Measurements from ENCODE around the gene SEMA3F.

SEMA3F gene

GRCh38 chr3:50170689-50171088 is 15.6 kb downstream of the SEMA3F start:
- no peak for DNase-seq (ENCODE audit: low read depth)

- DNase-seq (ENCODE audit: low read depth), result no peak
These were observed 16.6 kb downstream of the SEMA3F start for GRCh38 chr3:50171540-50172301.

GRCh38 chr3:50172626-50173220 is 17.6 kb downstream of the SEMA3F start:
- DNase-seq (ENCODE audit: low read depth), result no peak

- DNase-seq (ENCODE audit: low read depth), result peak; percentile 41
These were observed 18.8 kb downstream of the SEMA3F start for GRCh38 chr3:50173685-50174516.

- DNase-seq (ENCODE audit: low read depth), result no peak
These were observed 19.4 kb downstream of the SEMA3F start for GRCh38 chr3:50174517-50174895.

- no peak for DNase-seq (ENCODE audit: low read depth)
These were observed 19.9 kb downstream of the SEMA3F start for GRCh38 chr3:50174947-50175524.

GRCh38 chr3:50177346-50177745 is 22.2 kb downstream of the SEMA3F start:
- no peak for DNase-seq (ENCODE audit: low read depth)

GRCh38 chr3:50179710-50180109 is 24.6 kb downstream of the SEMA3F start:
- no peak for DNase-seq (ENCODE audit: low read depth)

GRCh38 chr3:50181985-50182384 is 26.9 kb downstream of the SEMA3F start:
- DNase-seq (ENCODE audit: low read depth), result no peak

GRCh38 chr3:50182533-50183099 is 27.5 kb downstream of the SEMA3F start:
- no peak for DNase-seq (ENCODE audit: low read depth)

- DNase-seq (ENCODE audit: low read depth), result no peak
These were observed 28.6 kb downstream of the SEMA3F start for GRCh38 chr3:50183755-50184154.

GRCh38 chr3:50184242-50184978 is 29.3 kb downstream of the SEMA3F start:
- DNase-seq (ENCODE audit: low read depth), result no peak

GRCh38 chr3:50185230-50185629 is 30.1 kb downstream of the SEMA3F start:
- DNase-seq (ENCODE audit: low read depth), result no peak

GRCh38 chr3:50186096-50186495 is 31.0 kb downstream of the SEMA3F start:
- DNase-seq (ENCODE audit: low read depth), result no peak

- no peak for DNase-seq (ENCODE audit: low read depth)
These were observed 32.6 kb downstream of the SEMA3F start for GRCh38 chr3:50187750-50188149.

- DNase-seq (ENCODE audit: low read depth), result no peak
These were observed 34.1 kb downstream of the SEMA3F start for GRCh38 chr3:50189274-50189673.

- DNase-seq (ENCODE audit: low read depth), result no peak
These were observed 34.9 kb downstream of the SEMA3F start for GRCh38 chr3:50189989-50190388.

GRCh38 chr3:50190936-50191660 is 36.0 kb downstream of the SEMA3F start, which contains the start of gene GNAT1:
Gene GNAT1, plus strand, starts transcription at chr3:50191610. Its CDS starts 116 bp downstream, at chr3:50191726.
- DNase-seq (ENCODE audit: low read depth), result no peak

GRCh38 chr3:50192124-50192523 is 37.0 kb downstream of the SEMA3F start:
- DNase-seq (ENCODE audit: low read depth), result no peak

GRCh38 chr3:50192689-50193141 is 37.6 kb downstream of the SEMA3F start:
- DNase-seq (ENCODE audit: low read depth), result no peak

GRCh38 chr3:50193286-50193685 is 38.2 kb downstream of the SEMA3F start:
- no peak for DNase-seq (ENCODE audit: low read depth)

Data from CMK (cell line).